Kidney (tissue), 14 donors: ENCODE measurements around the gene CNNM2. TPM values are rescaled to one million over a fixed set of nuclear protein-coding genes. Genes with fewer than 3 reads are reported as not detected.
"Not testable (repeated sequence)": the region's sequence is repeated elsewhere in the genome, so short reads cannot be mapped to it uniquely, and the experiment has no call there.

Experiments used
- DNase-seq, 5 donors: peaks; one replicate each; pipeline ENCODE4 v3.0.0-alpha.2; 2013 to 2020
- FAIRE-seq: peaks from 2 replicates; lab custom pipeline; 2012; peaks lifted over from hg19 to GRCh38; lab: Jason Lieb, UNC
- H3K27ac ChIP-seq, 2 donors: one replicate each; pipeline ENCODE4 v1.7.0; 2013; ENCODE audit warnings: low read depth in 2 of 2, low read length in 2 of 2, inconsistent platforms in 1 of 2
- H3K27me3 ChIP-seq: one replicate; pipeline ENCODE4 v1.7.1; 2013; ENCODE audit warnings: low read length, inconsistent platforms; ENCODE audit not compliant: control insufficient read depth, insufficient read depth
- H3K36me3 ChIP-seq, 3 donors: one replicate each; pipeline versions ENCODE4 v1.7.0 to v1.7.1; 2013; ENCODE audit warnings: low read length in 3 of 3, control low read depth in 1 of 3, inconsistent platforms in 1 of 3; ENCODE audit not compliant: insufficient read depth in 3 of 3, control insufficient read depth in 2 of 3
- H3K4me1 ChIP-seq, 3 donors: one replicate each; pipeline versions ENCODE4 v1.7.0 to v1.7.1; 2013; ENCODE audit warnings: low read length in 3 of 3, inconsistent platforms in 1 of 3, low read depth in 1 of 3; ENCODE audit not compliant: control insufficient read depth in 2 of 3, insufficient read depth in 2 of 3
- H3K4me3 ChIP-seq, 3 donors: one replicate each; pipeline versions ENCODE4 v1.7.0 to v1.8.1; 2013; ENCODE audit warnings: low read length in 3 of 3, control low read depth in 1 of 3, inconsistent platforms in 1 of 3
- H3K9ac ChIP-seq, 3 donors: one replicate each; pipeline versions ENCODE4 v1.7.0 to v1.7.1; 2013; ENCODE audit warnings: low read length in 3 of 3, control low read depth in 1 of 3, inconsistent platforms in 1 of 3
- H3K9me3 ChIP-seq, 3 donors: one replicate each; pipeline versions ENCODE4 v1.7.0 to v1.7.1; 2013; ENCODE audit warnings: low read length in 3 of 3, control low read depth in 1 of 3, inconsistent platforms in 1 of 3; ENCODE audit not compliant: control insufficient read depth in 2 of 3, insufficient read depth in 1 of 3
- intact Hi-C: fragments of 100-400 bp; cut with DNase I; formaldehyde crosslinking; loops from one replicate; pipeline ENCODE4 v1.11.1; 2022
- polyA plus RNA-seq: library from polyadenylated mRNA; stranded (reverse); fragments of 350-450 nt; fragmentation: Illumina TruSeq; extraction: RNeasy Lipid Tissue Mini Kit (QIAGEN cat#74804); gene quantifications from one replicate; pipeline ENCODE4 v1.2.3, GENCODE V29; 2014; ENCODE audit warnings: low read depth, low replicate concordance; ENCODE audit not compliant: insufficient read depth
- total RNA-seq: library from RNA; stranded (reverse); fragmentation: NEBNext Ultra II Directional; extraction: Animal tissue kit (Norgen Biotek cat#: 25700); gene quantifications from one replicate; pipeline ENCODE4 v1.2.1, GENCODE V29; 2021
- TF ChIP-seq, protein P1 (sequence below): IDR thresholded peaks from 3 replicates; pipeline ENCODE4 v1.5.1; 2012; ENCODE audit warnings: mild to moderate bottlenecking, moderate library complexity, borderline replicate concordance; ENCODE audit not compliant: insufficient read depth; ENCODE audit errors: extremely low read depth
- donor health status: control.
- donor health status: control.
- donor health status: control.
- donor health status: control.
- donor health status: control.
- donor health status: DM: yes; HTN: yes; CAD: no.
- donor health status: Normal renal cell carcinoma (clear cell type).

The CNNM2 gene
- total and polyA plus RNA-seq, 2 donors from 2014 or later: 10.9 to 11.8 TPM

DNA sequence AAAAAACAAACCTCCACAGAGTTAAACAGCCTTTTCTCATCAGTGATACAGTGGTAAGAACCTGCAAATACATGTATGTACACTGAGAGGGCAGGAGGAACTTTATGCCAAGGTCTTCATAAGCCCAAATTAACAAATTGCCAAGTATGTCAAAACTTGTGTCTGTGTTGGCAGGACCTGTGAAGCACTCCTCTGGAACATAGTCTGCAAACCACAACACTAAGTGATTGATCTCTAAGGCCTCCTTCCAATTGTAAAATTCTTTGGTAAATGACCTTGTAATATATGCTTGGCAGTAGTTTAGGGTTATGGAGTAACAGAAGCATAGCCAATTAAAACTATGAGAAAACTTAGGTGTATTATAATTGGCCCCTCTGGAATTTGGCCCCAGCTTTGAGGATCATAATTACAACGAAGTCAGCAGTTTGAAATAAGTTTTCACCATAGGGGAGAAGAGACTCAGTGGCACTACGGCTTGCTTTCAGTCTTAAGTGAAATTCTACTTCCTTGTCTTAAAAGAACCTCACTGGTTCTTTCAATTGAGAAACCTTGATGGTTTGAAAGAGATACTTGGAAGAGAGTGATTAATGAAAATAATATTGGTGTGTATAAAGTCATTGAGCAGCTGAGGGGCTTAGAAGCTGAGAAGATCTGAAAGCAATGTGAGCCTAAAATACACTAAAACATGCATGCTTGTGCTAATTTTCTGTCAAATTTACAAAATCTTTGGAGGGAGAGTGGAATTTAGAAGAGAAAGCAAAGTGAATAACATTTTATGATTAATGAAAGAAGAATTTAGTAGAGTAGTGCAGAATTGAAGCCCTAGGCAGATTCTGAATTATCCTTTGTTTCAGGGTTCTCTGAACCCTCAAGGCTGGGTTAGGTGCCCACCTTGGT, 57.6 kb downstream of the CNNM2 start:
- intact Hi-C loops: no loop called here
- Histone ChIP-seq H3K27me3 (no peaks in the 10 kb centered on the region), H3K9me3 (no peaks in the 10 kb centered on the region), H3K27ac (no peak overlapping the region), H3K36me3 (no peaks in the 10 kb centered on the region), H3K9ac (no peak overlapping the region), H3K4me1 (peaks cover 0 to 8% (median 2%) of the 10 kb centered on the region in 3 donors), H3K4me3 (no peak overlapping the region)
- FAIRE-seq: no peak
- DNase-seq: no peak
- TF ChIP-seq, protein P1, sequence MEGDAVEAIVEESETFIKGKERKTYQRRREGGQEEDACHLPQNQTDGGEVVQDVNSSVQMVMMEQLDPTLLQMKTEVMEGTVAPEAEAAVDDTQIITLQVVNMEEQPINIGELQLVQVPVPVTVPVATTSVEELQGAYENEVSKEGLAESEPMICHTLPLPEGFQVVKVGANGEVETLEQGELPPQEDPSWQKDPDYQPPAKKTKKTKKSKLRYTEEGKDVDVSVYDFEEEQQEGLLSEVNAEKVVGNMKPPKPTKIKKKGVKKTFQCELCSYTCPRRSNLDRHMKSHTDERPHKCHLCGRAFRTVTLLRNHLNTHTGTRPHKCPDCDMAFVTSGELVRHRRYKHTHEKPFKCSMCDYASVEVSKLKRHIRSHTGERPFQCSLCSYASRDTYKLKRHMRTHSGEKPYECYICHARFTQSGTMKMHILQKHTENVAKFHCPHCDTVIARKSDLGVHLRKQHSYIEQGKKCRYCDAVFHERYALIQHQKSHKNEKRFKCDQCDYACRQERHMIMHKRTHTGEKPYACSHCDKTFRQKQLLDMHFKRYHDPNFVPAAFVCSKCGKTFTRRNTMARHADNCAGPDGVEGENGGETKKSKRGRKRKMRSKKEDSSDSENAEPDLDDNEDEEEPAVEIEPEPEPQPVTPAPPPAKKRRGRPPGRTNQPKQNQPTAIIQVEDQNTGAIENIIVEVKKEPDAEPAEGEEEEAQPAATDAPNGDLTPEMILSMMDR: no peak

DNA sequence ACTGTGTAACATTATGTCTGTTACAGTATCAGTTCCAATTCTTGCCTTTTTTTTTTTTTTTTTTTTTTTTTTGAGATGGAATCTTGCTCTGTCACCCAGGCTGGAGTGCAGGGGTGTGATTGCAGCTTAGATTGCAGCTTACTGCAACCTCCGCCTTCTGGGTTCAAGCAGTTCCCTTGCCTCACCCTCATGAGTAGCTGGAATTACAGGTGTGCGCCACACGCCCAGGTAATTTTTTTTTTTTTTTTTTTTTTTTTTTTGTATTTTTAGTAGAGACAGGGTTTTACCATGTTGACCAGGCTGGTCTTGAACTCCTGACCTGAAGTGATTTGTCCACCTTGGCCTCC, 58.3 kb downstream of the CNNM2 start:
- H3K4me3 ChIP-seq, H3K27me3 ChIP-seq, DNase-seq, H3K9me3 ChIP-seq, H3K4me1 ChIP-seq, FAIRE-seq, H3K9ac ChIP-seq, H3K36me3 ChIP-seq, H3K27ac ChIP-seq, intact Hi-C loops: not testable (repeated sequence)

DNA sequence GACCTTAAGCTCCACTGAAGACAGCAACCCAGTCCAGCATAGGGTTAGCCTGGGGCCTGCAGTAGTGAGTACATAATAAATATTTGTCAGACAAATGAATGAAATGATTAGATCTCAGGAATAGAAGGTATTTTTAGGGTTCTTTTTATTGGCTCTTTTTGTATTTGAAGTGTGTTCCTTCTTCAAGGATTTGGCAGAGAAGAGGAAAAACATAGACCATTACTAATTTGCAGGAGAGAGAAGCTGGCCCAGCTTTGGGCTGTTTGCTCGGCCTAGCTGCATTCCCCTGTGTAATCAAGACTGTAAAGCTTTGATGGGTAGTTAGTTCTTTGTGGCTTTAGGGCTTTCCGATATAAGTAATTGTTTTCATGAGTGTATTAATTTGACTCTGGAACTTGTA, 64.2 kb downstream of the CNNM2 start:
- intact Hi-C loops: no loop called here
- FAIRE-seq (no peak), DNase-seq (no peak)
- TF ChIP-seq, protein P1: no peak
- H3K4me3 ChIP-seq: no peak overlapping the region
- no peaks in the 10 kb centered on the region for H3K27me3 ChIP-seq
- H3K9me3 ChIP-seq: no peaks in the 10 kb centered on the region
- H3K27ac ChIP-seq: no peak overlapping the region
- H3K4me1 ChIP-seq: peaks cover 0 to 2% (median 0%) of the 10 kb centered on the region in 3 donors
- no peak overlapping the region for H3K9ac ChIP-seq
- no peaks in the 10 kb centered on the region for H3K36me3 ChIP-seq

DNA sequence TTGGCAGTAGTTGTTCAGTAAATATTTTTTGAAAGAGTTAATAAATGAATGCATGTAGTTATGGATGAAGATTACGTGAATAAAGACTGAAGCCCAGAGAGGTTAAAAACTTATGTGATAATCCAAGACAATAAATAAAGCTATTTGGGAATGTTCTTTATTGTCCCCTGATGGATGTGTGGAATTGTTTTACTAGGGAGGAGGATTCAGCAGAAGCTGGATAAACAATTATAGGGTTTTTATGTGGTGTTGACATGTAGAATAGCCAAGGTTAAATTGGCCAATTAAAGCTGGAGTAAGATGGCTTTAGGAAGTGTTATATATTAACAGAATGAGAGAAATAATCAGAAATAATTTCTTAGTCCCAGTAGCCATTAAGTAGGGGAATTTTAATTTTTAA, 66.0 kb downstream of the CNNM2 start:
- intact Hi-C loops: no loop called here
- DNase-seq (no peak), FAIRE-seq (no peak)
- H3K27ac ChIP-seq: no peak overlapping the region
- H3K4me3 ChIP-seq: no peak overlapping the region
- H3K36me3 ChIP-seq: no peaks in the 10 kb centered on the region
- H3K27me3 ChIP-seq: no peaks in the 10 kb centered on the region
- H3K9me3 ChIP-seq: no peaks in the 10 kb centered on the region
- no peak overlapping the region for H3K9ac ChIP-seq
- peaks cover 0 to 2% (median 0%) of the 10 kb centered on the region in 3 donors for H3K4me1 ChIP-seq
- TF ChIP-seq, protein P1: no peak
